ENCODE data around the gene C2CD2.

- TF ChIP-seq CTCF (IDR thresholded peaks at IDR 0.05) (no peak), POLR2A (IDR thresholded peaks at IDR 0.05) (no peak)
Measured at GRCh38 chr21:42001781-42002180, 48.0 kb upstream of the C2CD2 start.

All from adrenal gland (tissue), 5 donors.